ENCODE results near the gene INSM2.

INSM2 gene

DNA sequence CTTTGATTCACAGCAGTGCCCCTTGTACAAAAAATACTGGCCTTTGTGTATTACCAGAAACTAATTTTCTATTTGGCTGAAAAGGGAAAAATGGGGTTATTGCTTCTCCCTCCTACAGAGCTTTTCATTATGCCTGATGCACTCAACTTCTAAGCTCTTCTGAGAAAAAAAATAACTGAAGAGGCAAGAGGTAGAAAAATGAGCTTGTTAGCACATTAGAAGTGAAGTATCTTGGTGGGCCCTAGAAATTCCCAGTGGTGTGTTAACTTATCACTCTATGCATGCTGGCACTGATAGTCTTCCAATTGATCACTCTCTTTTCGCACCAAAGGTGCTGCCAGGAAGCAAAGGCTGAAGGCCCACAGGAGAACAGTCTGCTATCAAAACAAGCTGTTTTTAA is 17.1 kb downstream of the INSM2 start:
- DNase-seq = no peak

DNA sequence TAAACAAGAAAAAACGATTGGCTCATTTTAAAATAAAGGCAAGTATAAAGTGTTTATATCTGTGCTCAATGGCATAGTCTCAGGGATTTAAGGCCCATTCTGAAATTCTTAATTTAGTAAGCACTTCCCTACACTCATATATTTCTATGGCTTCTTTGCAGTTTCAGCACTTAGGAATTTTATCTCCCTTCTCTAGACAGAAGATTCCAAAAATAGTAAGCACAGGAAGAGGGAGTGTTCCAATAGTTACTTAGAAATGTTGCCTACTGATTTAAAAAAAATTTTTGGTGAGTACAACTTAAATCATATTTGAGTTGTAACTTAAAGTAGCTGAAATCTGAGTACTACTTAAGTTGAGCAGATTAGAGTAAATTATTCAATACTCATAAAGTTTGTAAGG is 19.8 kb downstream of the INSM2 start:
- DNase-seq = no peak

DNA sequence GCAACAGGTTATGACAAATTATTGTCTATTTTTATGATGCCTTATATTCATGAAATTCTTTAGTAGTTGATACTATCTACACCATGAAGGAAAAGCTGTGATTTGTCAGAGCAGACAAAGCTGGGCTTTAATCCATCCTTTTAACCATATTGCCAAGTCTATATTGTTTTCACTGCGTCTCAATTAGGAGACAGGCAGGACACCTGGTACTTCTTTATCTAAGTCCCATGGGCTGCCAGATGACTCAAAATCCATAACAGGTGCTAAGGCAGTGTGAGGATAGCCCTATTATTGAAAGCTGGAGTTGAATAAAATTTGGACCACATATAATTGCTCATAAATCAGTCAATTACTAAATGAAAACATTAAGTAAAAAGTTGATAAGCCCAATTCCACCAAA is 22.6 kb downstream of the INSM2 start:
- no peak for DNase-seq

DNA sequence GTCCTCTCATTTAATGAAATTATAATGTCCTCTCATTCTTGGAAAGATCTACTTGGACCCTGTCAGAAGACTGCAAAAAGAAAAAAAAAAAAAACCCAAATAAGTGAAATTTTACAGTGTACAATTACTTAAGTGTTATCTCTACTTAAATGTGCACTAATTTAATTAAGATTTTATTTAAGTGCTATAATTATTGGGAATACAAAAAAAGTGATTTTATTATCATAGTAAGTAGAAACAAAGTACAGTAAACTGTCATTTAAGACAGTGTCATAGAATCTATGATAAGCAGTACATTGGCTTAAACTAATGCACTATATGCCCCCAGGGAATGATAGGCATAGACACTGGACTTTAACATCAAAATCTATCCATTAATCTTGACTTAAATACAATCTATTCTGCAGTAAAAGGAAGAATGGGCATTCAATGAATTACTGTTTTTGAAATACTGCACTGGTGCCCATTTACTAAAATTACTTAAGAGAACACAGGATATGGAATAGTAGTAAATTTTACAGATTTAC is 23.3 kb downstream of the INSM2 start:
- DNase-seq = no peak

DNA sequence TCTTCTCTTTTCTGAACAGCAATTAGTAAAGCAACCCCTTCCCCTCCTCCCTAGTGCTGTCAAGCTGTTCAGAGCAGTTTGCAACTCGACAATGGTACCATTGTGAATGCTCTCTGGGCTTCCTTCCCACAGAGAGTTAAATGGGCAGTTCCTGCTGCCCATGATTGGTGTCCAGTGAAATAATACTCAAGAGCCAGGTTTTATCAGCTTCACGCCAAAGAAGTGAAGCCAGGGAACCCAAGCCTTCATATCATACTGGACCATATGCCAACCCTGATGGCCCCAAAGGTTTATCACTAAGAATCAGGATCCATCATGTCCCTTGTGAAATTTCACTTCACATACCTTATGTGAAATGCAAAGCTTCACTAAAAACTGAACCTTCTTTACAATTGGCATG is 24.7 kb downstream of the INSM2 start:
- DNase-seq = peak; percentile 51

DNA sequence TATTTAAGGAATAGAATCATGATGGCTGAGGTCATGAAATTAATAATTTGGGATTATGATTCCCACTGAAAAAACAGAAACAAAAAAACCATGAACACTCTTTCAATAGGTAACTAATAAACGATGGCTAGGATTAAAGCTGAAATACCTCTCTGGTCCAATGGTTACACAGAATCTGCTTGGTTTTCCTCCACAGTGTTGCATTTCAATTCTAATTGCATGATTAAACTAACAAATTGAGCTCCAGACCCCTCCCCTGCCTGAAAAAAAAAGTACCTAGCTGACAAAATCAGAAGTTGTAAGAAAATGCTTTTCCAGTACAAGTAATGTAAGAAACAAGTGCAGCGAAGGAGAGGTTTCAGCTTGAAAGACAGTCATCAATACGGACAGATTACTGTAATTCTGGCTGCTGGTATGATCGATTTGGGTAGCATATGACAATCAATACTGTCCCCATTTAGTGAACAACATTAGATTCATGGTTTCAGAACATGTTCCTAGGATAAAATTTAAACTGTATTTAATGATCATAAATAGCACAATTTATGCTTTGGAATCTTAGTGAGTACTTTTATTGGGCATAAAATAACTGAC is 32.0 kb downstream of the INSM2 start:
- no peak for DNase-seq

DNA sequence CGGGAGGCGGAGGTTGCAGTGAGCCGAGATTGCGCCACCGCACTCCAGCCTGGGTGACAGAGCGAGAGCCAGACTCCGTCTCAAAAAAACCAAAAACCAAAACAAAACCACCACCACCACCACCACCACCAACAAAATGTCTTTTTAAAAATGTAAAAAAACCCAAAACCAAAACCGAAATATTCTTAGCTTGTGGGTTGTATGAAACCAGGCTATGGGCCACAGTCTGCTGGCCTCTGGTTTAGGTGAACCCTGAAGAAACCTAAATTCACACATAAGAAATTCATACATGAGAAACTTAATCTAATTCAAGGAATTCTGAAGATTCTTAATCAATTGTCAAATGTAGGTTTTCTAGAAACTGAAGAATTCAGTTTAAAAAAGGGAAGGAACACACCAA is 37.6 kb downstream of the INSM2 start:
- no peak for DNase-seq

DNA sequence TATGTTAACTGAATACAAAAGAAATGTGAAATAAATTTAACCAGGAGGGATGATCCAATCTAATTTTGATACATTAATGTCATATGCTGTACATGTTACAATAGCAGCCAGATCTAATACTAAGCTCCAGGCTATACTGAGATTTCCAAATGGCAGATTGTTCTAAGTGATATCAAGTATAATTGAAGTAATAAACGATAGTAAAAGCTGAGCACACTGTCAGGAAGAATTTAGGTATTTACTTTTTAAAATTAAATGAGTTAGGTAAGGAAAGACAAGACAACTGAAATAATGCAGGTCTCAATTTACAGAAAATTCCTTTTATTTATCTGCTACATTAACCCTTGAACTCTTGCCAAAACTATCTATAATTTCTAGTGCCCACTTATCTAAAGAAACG is 39.9 kb downstream of the INSM2 start:
- DNase-seq = no peak

DNA sequence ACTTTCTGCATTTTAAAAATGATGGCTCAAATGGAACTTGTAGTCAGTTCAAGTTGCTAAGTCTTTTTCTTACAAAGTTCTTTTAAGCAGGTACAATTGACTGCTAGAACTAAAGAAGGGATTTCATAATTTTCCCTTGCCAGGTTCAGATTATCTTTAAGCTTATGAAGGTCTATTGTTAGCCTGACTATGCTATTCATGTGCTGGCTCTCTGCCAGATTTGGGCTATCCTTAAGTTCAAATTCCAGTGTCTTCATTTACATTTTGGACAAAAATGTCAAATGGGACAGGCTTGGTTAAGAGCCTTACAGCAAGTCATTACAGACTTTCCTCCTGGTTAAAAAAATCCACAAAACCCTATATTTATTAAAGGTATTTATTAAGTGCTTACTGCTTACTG is 42.3 kb downstream of the INSM2 start:
- no peak for DNase-seq

DNA sequence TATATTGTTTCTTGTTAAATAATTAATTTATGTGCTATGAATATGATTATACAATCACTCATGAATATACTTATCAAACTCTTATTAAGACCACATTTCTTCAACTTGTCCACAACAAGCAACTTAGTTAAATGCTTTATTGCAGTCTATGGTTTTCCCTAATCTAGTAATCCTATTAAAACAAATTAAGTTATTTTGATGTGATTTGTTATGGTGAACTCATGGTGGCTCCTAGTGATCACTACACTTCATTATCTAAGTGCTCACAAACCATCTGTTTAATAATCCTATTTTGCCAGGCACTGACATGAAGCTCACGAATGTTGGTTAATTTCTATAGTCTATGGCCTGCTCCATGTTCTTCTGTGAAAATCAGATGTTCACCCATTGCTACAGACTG is 42.9 kb downstream of the INSM2 start:
- DNase-seq = no peak

DNA sequence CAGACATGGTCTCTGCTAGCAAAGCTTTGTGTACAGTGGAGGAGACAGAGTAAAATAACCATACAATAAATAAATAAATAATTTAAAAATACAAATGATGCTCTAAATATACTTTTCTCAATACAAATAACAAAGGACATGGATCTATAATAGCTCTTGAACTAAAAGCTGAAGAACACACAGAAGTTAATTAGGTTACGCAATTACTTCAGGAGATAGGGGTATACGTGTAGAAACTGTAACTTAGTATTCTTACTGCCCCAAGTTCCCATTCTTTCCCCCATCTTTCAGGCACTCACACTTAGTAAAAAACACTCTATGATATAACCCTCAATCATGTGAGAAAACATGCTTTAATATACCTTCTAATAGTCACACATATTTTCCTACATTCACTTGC is 44.2 kb downstream of the INSM2 start:
- no peak for DNase-seq

DNA sequence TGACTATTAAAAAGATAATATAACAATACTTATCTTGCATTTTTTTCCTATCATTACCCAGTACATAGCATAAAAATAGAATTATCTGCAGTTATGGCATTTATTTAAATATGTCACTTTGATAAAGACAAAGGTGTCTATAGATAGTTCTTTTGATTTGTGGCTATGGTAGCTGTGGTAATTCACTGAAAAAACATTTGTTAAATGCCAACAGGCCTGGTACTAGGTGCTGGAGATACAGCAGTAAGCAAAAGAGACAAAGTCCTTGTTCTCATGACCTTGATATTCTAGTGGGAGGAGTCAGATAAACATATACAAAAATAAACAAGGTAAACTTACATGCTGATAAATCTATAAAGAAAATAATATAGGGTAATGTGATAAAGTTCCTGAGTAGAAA is 44.7 kb downstream of the INSM2 start:
- no peak for DNase-seq

Data from islet precursor cell (in vitro differentiated cells).